HepG2 (cell line): ENCODE measurements around the gene CEP164. TPM values are rescaled to one million over a fixed set of nuclear protein-coding genes. Genes with fewer than 3 reads are reported as not detected.

Experiments used
- ATF6 ChIP-seq: sonication (generic); formaldehyde crosslinking; conservative IDR thresholded peaks from 2 replicates; pipeline ENCODE4 v1.4.0; 2020; ENCODE audit warnings: missing genetic modification reagents
- GABPA ChIP-seq, 2 experiments: IDR thresholded peaks; 2 replicates each; pipeline ENCODE4 v1.6.1; 2011 to 2016; ENCODE audit warnings: low read depth in 2 of 2, low read length in 1 of 2, missing biosample characterization in 1 of 2, missing genetic modification characterization in 1 of 2
- HDAC1 ChIP-seq: sonication (generic); formaldehyde crosslinking; IDR thresholded peaks from 2 replicates; pipeline ENCODE4 v1.5.1; 2020; ENCODE audit warnings: mild to moderate bottlenecking, missing genetic modification reagents
- MIXL1 ChIP-seq: IDR thresholded peaks from 2 replicates; pipeline ENCODE4 v1.6.1; 2016
- PHF20 ChIP-seq: sonication (generic); formaldehyde crosslinking; IDR thresholded peaks from 2 replicates; pipeline ENCODE4 v1.5.0; 2020; ENCODE audit warnings: mild to moderate bottlenecking, missing genetic modification reagents
- SIX4 ChIP-seq: sonication (generic); formaldehyde crosslinking; IDR thresholded peaks from 2 replicates; pipeline ENCODE4 v1.4.0; 2020; ENCODE audit warnings: missing genetic modification reagents
- SNAPC2 ChIP-seq: sonication (generic); formaldehyde crosslinking; IDR thresholded peaks from 2 replicates; pipeline ENCODE4 v1.8.1; 2022; ENCODE audit warnings: mild to moderate bottlenecking, missing genetic modification reagents
- SOX13 ChIP-seq, 3 experiments: fragments of 450-650 bp in 1 of 3; sonication (generic) in 1 of 3; formaldehyde crosslinking in 1 of 3; IDR thresholded peaks in 2 of 3; conservative IDR thresholded peaks in 1 of 3; 2 replicates each; pipeline versions ENCODE4 v1.5.0 to v1.6.1; 2016 to 2020; ENCODE audit warnings: antibody characterized with exemption in 1 of 3, mild to moderate bottlenecking in 1 of 3, missing compliant biosample characterization in 1 of 3, missing genetic modification reagents in 1 of 3, moderate library complexity in 1 of 3
- UBTF ChIP-seq: sonication (generic); formaldehyde crosslinking; IDR thresholded peaks from 2 replicates; pipeline ENCODE4 v1.4.0; 2020; ENCODE audit warnings: mild to moderate bottlenecking, missing genetic modification reagents
- XRCC5 ChIP-seq: fragments of 200-400 bp; formaldehyde crosslinking; optimal IDR thresholded peaks from 2 replicates; pipeline ENCODE3; 2017; ENCODE audit warnings: mild to moderate bottlenecking, low read length
- ZFP36 ChIP-seq: fragments of 150-350 bp; IDR thresholded peaks from 2 replicates; pipeline ENCODE4 v1.6.1; 2018; ENCODE audit warnings: borderline replicate concordance, low read length, low read depth; ENCODE audit not compliant: partially characterized antibody
- ZFX ChIP-seq: sonication (generic); formaldehyde crosslinking; IDR thresholded peaks from 2 replicates; pipeline ENCODE4 v1.4.0; 2020; ENCODE audit warnings: mild to moderate bottlenecking, low read depth, missing genetic modification reagents, moderate library complexity
- ZNF362 ChIP-seq: sonication (generic); formaldehyde crosslinking; IDR thresholded peaks from 2 replicates; pipeline ENCODE4 v1.4.0; 2020; ENCODE audit warnings: missing genetic modification reagents, mild to moderate bottlenecking, borderline replicate concordance
- ZNF577 ChIP-seq: sonication (generic); formaldehyde crosslinking; IDR thresholded peaks from 2 replicates; pipeline ENCODE4 v1.4.0; 2020; ENCODE audit warnings: mild to moderate bottlenecking, low read depth, missing genetic modification reagents, borderline replicate concordance
- polyA plus RNA-seq, 8 experiments: library from polyadenylated mRNA; depleted of rRNA in 3 of 8; stranded (reverse) in 7 of 8; unstranded in 1 of 8; fragments of >200 nt; fragmentation: Illumina TruSeq in 4 of 8; extraction: Trizol in 4 of 8; gene quantifications; 2 replicates each; pipeline versions ENCODE4 v1.2.1 to v1.2.3, GENCODE V29; 2011 to 2016; ENCODE audit warnings: low read depth in 4 of 8, missing spikeins in 1 of 8, mixed read lengths in 1 of 8; ENCODE audit not compliant: insufficient read depth in 1 of 8
- total RNA-seq, 5 experiments: library from RNA; depleted of rRNA; stranded (reverse); fragments of >200 nt; fragmentation: Illumina TruSeq; extraction: Trizol; gene quantifications; 2 replicates each; pipeline ENCODE4 v1.2.3, GENCODE V29; 2016; ENCODE audit warnings: low read depth in 1 of 5
- TF ChIP-seq, protein P1 (sequence below): sonication (generic); formaldehyde crosslinking; IDR thresholded peaks from 2 replicates; pipeline ENCODE4 v1.5.1; 2020; ENCODE audit warnings: missing genetic modification reagents, mild to moderate bottlenecking, borderline replicate concordance

The CEP164 gene
- total and polyA plus RNA-seq, 2 of the 13 experiments (the other 11 are each of a cell fraction or from before 2014, with no cell fraction given), result 11.4 to 15.2 TPM

DNA sequence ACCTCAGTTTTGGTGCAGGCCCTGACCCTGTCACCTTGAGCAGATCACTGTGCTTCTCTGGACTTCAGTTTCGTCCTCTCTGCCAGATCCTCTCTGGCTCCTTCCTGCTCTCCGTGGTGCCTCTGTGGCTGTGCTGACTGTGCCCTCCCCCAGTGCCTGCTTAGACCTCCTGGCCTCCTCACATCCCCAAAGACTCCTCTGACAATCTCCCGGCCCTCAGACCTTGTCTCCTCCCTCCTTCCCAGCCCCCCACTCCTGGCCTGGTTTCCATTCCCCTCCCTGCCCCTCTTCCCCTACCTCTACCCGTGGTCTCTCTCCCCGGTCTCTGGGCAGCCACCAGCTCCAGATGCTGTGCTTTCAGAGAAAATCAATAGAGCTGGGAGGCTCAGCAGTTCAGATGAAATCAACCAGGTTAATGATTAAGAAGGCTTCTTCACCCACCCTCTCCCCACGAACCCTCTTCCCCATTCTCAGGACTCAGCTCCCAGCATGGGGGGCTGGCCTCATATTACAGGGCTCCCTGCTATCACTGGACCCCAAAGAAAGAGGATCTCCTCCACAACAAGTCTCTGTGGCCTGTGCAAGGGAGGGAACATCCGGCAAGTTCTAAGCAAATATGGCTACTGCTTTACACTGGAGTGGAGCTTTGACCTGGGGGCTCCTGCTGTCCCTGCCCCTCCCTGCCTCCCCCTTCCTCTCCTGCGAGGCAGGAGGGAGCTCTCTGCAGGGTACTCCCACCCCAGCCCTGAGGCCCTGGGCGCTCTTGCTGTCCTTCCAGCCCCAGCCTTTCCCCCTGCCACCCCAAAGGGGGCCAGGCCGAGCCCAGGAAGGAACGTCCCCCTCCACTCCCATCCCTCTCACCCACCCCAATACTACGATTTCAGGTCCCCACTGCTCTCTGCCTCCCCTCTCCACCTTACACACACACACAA is 28.0 kb upstream of the CEP164 start (continued):
- TF ChIP-seq, protein P1, sequence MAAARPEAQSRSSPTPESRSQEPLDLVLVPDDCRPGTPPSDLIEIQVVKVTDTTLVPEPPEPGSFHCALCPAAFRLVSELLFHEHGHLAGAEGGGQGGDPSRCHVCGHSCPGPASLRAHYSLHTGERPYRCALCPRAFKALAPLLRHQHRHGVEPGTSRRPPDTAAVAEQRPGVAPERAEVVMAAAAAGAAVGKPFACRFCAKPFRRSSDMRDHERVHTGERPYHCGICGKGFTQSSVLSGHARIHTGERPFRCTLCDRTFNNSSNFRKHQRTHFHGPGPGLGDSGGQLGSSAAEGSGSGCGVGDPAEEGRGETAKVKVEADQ (CRISPR knock-in tag), result no peak
- TF ChIP-seq ZNF577 (CRISPR knock-in tag) (no peak), UBTF (CRISPR knock-in tag) (peak; percentile 50; the same call in 1 of the 2 replicates), GABPA (IDR thresholded peaks at IDR 0.05; ENCODE audit: low read depth, low read length) (no peak), GABPA (CRISPR knock-in tag; IDR thresholded peaks at IDR 0.05; ENCODE audit: low read depth) (peak; percentile 56), SNAPC2 (CRISPR knock-in tag) (no peak), ZFX (CRISPR knock-in tag) (peak; percentile 76), ZNF362 (CRISPR knock-in tag) (no peak), HDAC1 (CRISPR knock-in tag) (peak; percentile 28; the same call in 1 of the 2 replicates), ZFP36 (no peak), ATF6 (no peak), XRCC5 (no peak), MIXL1 (CRISPR knock-in tag) (0 out of 2 replicates have a peak, but pooled peaks have one; percentile 6), PHF20 (CRISPR knock-in tag) (no peak), SOX13 (IDR thresholded peaks at IDR 0.05) (no peak), SOX13 (CRISPR knock-in tag; conservative IDR thresholded peaks at IDR 0.05 in 1 of 2, IDR thresholded peaks at IDR 0.05 in 1 of 2) (peak in 1 of 2 experiments; percentile 28; a peak in 1 of 4 replicates), SIX4 (0 out of 2 replicates have a peak, but pooled peaks have one; percentile 24)
